CD4-positive, alpha-beta T cell treated with Interleukin-17A for 1 hour (primary cell): Measurements from ENCODE around the gene PLA1A.

Experiments
- DNase-seq: peaks from one replicate; pipeline ENCODE4 v3.0.0-alpha.2; 2020

PLA1A gene

GRCh38 chr3:119639494-119640350 is 42.0 kb downstream of the PLA1A start:
- DNase-seq, result no peak

DNA sequence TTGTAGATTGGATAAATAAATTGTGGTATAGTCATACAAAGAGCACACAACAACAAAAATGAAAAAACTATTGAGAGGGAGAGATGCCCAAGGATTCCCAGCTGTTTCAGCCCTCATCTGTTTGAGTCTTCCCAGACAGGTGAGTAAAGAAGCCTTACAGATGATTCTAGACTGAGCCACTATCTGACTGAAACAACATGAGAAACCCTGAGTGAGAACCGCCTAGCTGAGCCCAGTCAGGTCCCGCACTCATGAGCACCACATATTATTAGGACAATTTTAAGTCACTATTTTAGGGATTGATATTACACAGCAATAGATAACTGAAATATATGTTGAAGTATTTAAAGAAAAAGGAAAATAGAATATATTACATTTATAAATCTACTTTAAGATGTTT is 43.7 kb downstream of the PLA1A start:
- no peak for DNase-seq

DNA sequence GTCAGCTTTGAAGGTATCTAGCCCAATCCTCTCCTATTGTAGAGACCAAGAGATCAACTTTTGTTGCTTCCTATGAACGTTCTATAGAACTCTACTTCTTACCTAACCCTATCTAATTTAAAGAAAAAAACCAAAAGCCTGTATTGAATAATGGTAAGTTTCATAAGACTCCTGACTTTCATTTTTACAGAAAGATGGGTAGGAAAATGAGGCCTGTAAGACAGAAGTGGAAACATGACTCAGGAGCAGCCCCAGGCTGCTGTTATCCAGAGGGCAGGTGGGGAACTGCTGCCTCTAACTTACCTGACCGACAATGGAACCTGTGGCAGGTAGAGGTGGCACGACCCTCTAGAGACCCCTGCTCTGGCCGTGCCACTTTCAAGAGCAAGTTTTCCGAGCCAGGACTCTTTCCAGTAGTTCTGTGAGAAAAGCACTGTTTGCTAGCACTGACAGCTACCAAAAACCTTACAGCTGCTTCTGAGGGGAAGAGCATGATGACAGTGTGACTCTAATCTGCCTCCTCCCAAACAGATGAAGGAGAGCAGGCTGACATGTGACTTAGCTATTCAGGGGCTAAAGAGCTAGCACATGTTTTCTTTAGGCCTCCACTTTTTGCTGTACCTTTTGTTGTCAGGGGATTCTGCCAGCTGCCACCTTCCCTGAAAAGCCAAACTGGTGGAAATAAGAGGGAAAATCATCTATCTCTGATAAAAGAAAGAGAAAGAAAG is 45.2 kb downstream of the PLA1A start:
- DNase-seq, result no peak

DNA sequence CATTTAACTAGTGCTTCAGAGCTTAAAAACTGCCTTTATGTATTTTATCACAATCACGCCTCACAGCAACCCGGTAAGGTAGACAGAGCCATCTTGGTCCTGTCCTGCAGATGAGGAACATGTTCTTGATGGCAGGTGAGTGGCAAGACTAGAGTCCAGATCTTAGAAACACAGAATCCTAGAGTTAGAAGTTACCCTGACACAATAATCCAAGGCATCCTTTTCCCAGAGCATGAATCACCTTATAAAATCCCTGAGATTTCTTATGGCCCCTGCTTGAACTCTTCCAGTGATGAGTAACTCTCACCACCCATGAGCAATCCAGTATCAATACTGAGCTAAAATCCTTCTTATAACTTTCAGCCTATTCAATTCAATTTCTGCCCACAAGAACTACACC is 45.8 kb downstream of the PLA1A start:
- DNase-seq, result no peak

- DNase-seq, result no peak
Measured at GRCh38 chr3:119644481-119644880, 46.8 kb downstream of the PLA1A start.

DNA sequence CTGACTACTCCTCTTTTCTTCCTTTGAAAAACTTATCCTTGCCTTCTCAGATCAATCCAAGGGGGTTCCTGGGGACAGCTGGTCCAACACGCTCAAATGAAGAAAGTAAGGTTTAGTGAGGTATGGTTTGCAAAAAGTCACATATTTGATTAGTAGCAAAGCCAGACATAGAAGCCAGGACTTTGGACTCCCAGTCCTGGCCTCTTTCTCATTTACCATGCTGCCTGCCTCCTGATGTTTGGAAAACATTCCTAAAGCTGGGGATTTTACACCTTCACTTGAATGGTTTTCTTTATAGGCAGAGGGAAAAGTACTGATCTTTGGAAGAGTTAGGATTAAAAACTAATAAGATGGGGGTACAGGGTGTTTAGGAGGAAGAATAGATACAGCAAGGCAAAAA is 48.1 kb downstream of the PLA1A start:
- no peak for DNase-seq

- DNase-seq, result no peak
Measured at GRCh38 chr3:119647171-119647570, 49.5 kb downstream of the PLA1A start.

DNA sequence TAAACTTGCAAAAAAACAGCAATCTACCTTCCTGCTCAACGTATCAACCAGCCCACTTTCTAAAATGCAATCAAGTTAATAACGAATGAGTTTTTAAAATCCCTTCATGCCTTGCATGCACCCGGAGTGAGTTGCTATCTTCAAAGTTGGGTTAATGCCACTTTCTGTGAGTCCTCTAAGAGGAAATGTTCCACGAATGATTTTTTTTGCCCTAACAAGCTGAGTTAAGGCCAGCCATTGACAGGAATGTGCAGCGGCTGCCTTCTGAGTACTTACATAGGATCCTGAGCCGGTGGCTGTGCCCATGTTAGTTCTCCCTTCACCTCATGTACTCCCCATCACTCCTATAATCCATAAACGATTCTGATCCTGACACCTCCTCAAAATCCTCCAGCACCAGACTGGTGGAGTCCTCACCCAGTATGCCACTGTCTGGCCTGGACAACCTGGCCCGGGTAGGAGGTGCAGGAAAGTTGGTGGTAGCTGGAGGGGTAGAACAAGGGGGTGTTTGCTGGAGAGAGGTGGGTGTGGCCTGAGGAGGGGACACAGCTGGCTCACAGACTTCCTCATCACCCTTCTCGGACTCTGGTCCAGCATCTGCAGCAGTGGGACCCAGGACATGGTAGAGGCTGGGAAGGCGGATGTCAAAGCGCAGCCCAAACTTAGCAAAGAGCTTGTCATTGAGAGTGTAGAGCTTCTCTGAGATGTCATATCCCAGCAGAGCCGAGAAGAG is 50.3 kb downstream of the PLA1A start:
- no peak for DNase-seq

DNA sequence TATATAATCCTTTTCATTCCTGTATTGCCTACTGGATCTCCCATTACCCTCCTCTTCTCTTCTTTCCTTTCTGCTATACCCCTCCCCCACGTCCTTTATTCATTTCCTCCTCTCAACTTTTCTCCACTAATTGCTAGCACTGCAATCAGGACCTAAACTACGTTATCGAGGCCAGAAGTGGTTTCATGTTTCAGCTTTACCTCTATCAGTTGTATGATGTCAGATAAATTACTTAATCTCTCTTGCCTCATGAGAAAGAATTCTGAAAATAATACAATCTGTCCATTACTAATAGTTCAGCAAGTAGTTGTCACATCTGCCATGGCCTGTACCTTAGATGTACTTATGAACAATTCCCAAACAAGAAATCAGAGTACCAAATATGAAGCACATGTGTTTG is 52.1 kb downstream of the PLA1A start:
- no peak for DNase-seq

GRCh38 chr3:119652306-119653033 is 54.8 kb downstream of the PLA1A start:
- DNase-seq, result no peak

DNA sequence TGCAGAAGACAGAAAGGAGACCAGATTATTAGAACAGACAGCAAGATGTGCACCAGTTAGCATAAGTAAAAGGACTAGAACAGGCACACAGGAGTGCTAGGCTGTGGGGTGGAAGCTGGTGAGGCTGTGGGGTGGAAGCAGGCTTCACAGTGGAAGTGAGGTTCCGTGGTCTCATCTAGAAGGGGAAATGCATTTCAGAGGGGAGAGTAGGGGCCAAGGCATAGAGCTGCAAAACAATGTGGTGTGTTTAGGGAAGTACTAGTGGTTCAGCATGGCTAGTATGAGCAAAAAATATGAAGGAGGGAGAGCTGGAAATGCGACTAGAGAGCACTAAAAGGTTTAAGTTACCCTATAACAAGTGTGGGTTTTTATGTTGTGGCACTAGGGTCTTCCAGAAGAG is 56.2 kb downstream of the PLA1A start:
- DNase-seq, result no peak

DNA sequence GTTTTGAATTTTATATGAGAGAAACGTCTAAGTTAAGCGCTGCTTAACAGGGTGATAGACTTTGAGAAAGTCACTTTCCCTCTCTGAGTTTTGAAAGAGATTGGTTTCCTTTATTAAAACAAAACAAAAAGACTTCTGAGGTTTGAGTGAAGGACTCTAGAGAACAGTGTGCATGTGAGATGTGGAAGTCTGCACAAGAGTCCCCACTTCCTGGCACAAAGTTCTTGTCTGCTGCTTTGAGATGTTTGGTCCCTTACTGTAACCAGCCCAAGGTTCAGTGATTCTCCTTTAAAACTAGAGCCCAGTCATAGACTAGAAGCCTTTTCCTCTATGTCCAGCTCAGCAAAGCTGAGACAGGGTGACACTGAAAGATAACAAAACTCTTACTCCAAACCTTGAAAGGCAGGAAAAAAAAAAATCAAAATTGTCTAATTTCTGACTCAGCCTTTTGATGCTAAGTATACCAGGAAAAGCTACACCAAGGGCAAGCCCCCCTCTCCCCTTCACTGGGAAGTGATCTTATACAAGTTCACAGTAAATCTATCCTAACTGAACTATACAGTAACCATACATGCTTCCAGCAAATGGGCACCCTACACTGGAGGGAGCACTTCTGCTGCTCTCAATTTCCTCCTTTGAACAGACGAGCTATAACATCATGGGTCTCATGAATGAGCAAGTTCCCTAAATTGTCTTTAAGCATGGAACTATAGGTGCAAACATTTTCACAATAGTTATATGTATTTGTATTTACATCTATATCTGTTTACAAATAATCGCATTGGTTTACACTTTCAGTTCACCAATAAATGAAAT is 60.4 kb downstream of the PLA1A start:
- DNase-seq, result no peak

- no peak for DNase-seq
Measured at GRCh38 chr3:119658994-119659393, 61.3 kb downstream of the PLA1A start.

DNA sequence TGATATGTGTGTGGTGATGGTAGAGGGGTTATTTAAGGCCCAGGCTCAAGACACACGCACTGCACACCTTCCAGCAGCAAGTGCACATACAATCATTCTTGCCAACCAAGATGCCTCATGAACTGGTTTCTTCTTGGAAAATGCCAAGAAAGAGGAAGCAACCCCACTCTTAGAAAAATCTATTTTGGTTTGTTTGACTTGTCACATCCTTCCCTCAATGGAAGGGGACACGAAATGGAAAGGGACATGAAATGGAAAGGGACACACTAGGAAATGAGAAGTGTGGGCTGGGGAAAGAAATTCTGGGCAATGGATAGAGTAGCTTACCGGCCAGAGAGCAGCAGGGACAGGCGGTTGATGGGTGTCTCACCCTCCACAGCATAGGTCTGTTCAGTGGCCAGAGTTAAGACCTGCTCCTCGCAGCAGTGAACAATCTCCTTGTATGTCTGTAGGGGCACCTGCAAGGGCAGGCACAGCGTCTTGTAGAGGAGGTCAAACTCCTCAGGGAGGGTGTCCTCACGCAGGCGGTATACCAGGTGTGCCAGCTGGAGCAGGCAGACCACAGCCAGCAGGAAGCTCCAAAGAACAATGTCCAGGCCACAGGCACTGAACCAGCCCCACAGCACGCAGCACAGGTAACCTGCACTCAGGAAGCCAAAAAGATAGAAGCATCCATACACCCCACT is 62.1 kb downstream of the PLA1A start:
- DNase-seq, result no peak

DNA sequence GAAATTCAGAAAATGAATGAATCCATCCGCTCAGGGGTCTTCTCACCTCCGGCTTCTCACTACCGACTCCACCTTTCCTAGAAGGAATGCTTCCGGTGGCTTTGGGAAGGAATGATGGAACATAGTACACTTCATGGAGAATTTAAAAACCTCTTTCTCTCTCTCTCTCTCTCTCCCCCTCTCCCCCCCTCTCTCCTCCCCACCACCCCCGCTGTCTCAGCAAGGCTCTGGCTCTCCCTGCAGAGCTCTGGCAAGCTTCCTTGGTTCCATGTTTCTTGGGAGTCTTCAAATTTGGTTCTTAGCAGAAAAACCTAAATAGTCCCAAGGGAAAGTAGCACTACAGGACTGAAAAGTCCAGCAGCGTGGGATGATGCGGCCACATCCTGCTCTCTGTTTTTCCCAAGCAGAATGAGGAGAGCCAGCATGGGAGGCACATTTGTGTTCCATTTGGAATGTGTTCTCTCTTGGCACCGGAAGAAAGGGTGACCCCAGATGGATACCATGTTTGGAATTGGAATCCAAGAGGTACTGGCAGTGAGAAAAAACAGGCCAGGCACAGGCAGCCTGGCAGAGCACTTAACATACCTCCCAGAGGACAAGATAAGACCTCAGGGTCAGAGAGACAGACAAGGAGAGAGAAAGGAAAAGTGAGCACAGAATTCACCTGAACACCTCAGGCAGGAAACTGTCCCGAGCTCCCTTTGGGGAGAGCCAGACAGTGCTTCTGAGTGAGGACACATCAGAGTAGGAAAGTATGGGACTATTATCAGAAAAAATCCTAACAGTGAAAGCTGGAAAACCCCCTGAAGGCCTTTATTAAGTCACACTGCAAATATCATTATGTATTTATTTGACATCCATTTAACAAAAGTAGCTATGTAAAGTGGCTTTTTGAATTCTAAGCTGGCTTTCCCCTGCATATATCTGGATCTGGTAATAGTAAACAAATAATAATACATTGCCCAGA is 63.1 kb downstream of the PLA1A start, which contains the start of gene POPDC2:
POPDC2 (minus strand) TSS at position 116 of the 967 bp plus-strand sequence. CDS start 166 bp downstream, outside the sequence.
- DNase-seq, result no peak

DNA sequence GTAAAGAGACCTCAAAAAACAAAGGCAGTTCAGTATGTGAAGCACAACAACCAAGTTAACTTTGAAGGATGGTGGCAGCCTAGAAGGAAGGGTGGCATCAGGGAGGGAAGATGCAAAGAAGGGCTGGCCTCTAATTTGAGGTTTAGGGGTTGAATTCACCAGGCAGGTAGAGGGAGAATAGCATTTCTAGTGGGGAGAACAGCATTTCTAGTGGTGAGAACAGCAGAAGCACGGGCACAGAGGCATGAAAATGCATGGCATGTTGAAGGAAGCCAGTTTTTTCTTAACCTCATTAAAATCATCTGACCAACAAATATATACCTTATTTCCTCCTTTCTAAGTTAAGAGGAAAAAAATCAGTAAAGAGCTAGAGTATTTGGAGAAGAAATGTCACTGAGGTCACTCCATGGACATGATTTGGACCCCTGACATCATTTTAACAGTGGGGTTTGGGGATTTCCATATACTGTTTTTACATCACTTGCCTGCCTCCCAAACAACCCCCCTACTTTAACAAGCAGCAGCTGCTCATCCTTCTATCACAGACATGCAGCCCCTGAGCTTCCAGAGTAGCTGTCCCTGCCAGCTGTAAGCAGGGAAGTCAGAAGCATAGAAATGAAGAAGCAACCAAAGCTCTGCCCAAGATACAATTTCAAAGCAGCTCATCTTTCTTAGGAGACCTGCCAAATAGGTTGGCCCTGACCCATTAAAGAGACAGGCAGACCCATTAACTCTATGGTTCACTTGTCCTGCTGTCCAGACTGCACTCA is 65.1 kb downstream of the PLA1A start:
- DNase-seq, result no peak

- DNase-seq, result no peak
Measured at GRCh38 chr3:119663885-119664284, 66.2 kb downstream of the PLA1A start.

GRCh38 chr3:119664370-119664769 is 66.7 kb downstream of the PLA1A start:
- DNase-seq, result no peak

DNA sequence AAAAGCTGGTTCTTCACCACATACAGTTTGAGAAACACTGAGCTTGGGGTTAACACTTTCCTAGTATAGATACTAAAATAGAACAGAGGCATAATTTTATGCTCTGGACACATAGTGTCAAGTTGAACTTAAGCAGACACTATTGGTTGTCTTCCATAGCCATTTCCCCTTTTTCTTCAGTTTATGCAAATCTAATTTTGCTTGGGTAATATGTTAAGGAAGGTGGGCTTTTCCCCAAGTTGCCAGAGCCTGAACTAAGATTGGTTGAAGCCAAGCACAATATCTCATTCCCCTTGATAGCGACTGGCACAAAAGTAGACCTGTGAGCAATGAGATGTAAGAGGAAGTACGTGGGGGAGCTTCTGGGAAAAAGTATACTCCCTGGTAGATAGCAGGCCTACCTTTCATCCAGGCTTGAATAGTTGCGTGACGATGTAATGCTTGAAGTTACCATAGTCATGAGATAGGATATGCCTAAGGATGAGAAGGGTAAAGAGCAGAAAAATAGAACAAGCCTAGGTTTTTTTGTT is 67.2 kb downstream of the PLA1A start:
- no peak for DNase-seq
